IMR-90 (cell line): ENCODE data around the gene OSBP2. TPM values are rescaled to one million over a fixed set of nuclear protein-coding genes. Genes with fewer than 3 reads are reported as not detected.

Source experiments
- ATAC-seq: fragments of 200-7000 bp; cut with Tn5 transposase; 2 replicates; pipeline ENCODE4 v1.9.1; 2020; ENCODE audit warnings: low read depth, mild to moderate bottlenecking, moderate library complexity
- BruUV-seq: library from RNA; stranded (reverse); fragments of 400-500 nt; replicated peaks from 2 replicates; lab custom pipeline; 2021; lab: Mats Ljungman, UMichigan
- CTCF ChIA-PET: fragments of 300-600 bp; formaldehyde crosslinking; extraction: SDS; loops from one replicate; lab custom pipeline; 2021; ENCODE audit warnings: antibody characterized with exemption; lab: Yijun Ruan, JAX
- POLR2A ChIA-PET: fragments of 300-600 bp; sonication (Branson Sonifier 250); formaldehyde crosslinking; loops from one replicate; lab custom pipeline; 2022; ENCODE audit warnings: antibody characterized with exemption; ENCODE audit not compliant: unreplicated experiment; lab: Charles Lee
- DNase-seq: peaks from one replicate; pipeline ENCODE4 v3.0.0; 2013
- H2AFZ ChIP-seq: replicated peaks from 2 replicates; pipeline ENCODE3; 2013; ENCODE audit warnings: low read length, mild to moderate bottlenecking; ENCODE audit not compliant: poor library complexity
- H2AK5ac ChIP-seq: 2 replicates; pipeline ENCODE4 v1.6.1; 2013; ENCODE audit warnings: low read depth, low read length, inconsistent platforms
- H2AK9ac ChIP-seq: replicated peaks from 2 replicates; pipeline ENCODE3; 2013; ENCODE audit warnings: mild to moderate bottlenecking, low read depth, low read length, moderate library complexity; ENCODE audit not compliant: poor library complexity
- H2BK120ac ChIP-seq: 2 replicates; pipeline ENCODE4 v1.6.1; 2013; ENCODE audit warnings: low read depth, low read length, inconsistent platforms
- H2BK15ac ChIP-seq: 3 replicates; pipeline ENCODE4 v1.6.1; 2013; ENCODE audit warnings: low read depth, low read length, inconsistent platforms
- H2BK20ac ChIP-seq: 2 replicates; pipeline ENCODE4 v1.6.1; 2013; ENCODE audit warnings: low read depth, mild to moderate bottlenecking, inconsistent platforms, low read length, moderate library complexity
- H2BK5ac ChIP-seq: 2 replicates; pipeline ENCODE4 v1.6.1; 2013; ENCODE audit warnings: mild to moderate bottlenecking, low read depth, low read length, inconsistent platforms; ENCODE audit not compliant: poor library complexity, severe bottlenecking
- H3K14ac ChIP-seq: replicated peaks from 2 replicates; pipeline ENCODE4 v1.6.1; 2013; ENCODE audit warnings: low read depth, low read length, inconsistent platforms
- H3K18ac ChIP-seq: 2 replicates; pipeline ENCODE4 v1.6.1; 2013; ENCODE audit warnings: low read depth, low read length, control low read depth
- H3K23ac ChIP-seq: 2 replicates; pipeline ENCODE4 v1.6.1; 2013; ENCODE audit warnings: low read depth, low read length, inconsistent platforms
- H3K27ac ChIP-seq: 2 replicates; pipeline ENCODE4 v1.5.1; 2013; ENCODE audit warnings: mild to moderate bottlenecking, control low read depth, low read length; ENCODE audit not compliant: insufficient read depth
- H3K27me3 ChIP-seq: 2 replicates; pipeline ENCODE4 v1.6.1; 2013; ENCODE audit warnings: low read length; ENCODE audit not compliant: control insufficient read depth, insufficient read depth
- H3K36me3 ChIP-seq: 2 replicates; pipeline ENCODE4 v1.6.1; 2013; ENCODE audit warnings: low read length, mixed read lengths; ENCODE audit not compliant: control insufficient read depth, insufficient read depth
- H3K4ac ChIP-seq: 2 replicates; pipeline ENCODE4 v1.6.1; 2013; ENCODE audit warnings: low read depth, low read length, inconsistent platforms
- H3K4me1 ChIP-seq: 2 replicates; pipeline ENCODE4 v1.6.1; 2013; ENCODE audit warnings: low read length, mixed read lengths; ENCODE audit not compliant: control insufficient read depth, insufficient read depth
- H3K4me2 ChIP-seq: 2 replicates; pipeline ENCODE4 v1.6.1; 2013; ENCODE audit warnings: low read depth, mild to moderate bottlenecking, control low read depth, low read length, moderate library complexity
- H3K4me3 ChIP-seq: 2 replicates; pipeline ENCODE4 v1.5.1; 2013; ENCODE audit warnings: low read depth, mild to moderate bottlenecking, control low read depth, low read length, moderate library complexity; ENCODE audit not compliant: insufficient read depth
- H3K56ac ChIP-seq: 2 replicates; pipeline ENCODE4 v1.6.1; 2013; ENCODE audit warnings: low read length, inconsistent platforms; ENCODE audit not compliant: insufficient read depth; ENCODE audit errors: extremely low read depth
- H3K79me1 ChIP-seq, 2 experiments: 2 replicates each; pipeline ENCODE4 v1.6.1; 2013; ENCODE audit warnings: low read length in 2 of 2, inconsistent platforms in 1 of 2, low read depth in 1 of 2
- H3K9ac ChIP-seq: 2 replicates; pipeline ENCODE4 v1.6.1; 2013; ENCODE audit warnings: low read depth, low read length, control low read depth
- H3K9me1 ChIP-seq: 2 replicates; pipeline ENCODE4 v1.6.1; 2013; ENCODE audit warnings: low read length, inconsistent platforms; ENCODE audit not compliant: insufficient read depth
- H3K9me3 ChIP-seq: 2 replicates; pipeline ENCODE4 v1.6.1; 2013; ENCODE audit warnings: low read length; ENCODE audit not compliant: control insufficient read depth, insufficient read depth
- H4K20me1 ChIP-seq: 2 replicates; pipeline ENCODE4 v1.6.1; 2013; ENCODE audit warnings: low read length, inconsistent platforms; ENCODE audit not compliant: insufficient read depth
- H4K5ac ChIP-seq: 2 replicates; pipeline ENCODE4 v1.6.1; 2013; ENCODE audit warnings: mild to moderate bottlenecking, low read depth, low read length, control low read depth
- H4K8ac ChIP-seq, 2 experiments: 2 replicates each; pipeline ENCODE4 v1.6.1; 2013; ENCODE audit warnings: low read depth in 2 of 2, low read length in 2 of 2, control low read depth in 1 of 2, inconsistent platforms in 1 of 2
- H4K91ac ChIP-seq: 2 replicates; pipeline ENCODE4 v1.6.1; 2013; ENCODE audit warnings: low read depth, low read length, inconsistent platforms; ENCODE audit not compliant: insufficient read depth
- BHLHE40 ChIP-seq: fragments of 150-350 bp; IDR thresholded peaks from 2 replicates; pipeline ENCODE4 v1.6.1; 2016; ENCODE audit warnings: mild to moderate bottlenecking, low read depth, low read length
- CEBPB ChIP-seq: IDR thresholded peaks from 2 replicates; pipeline ENCODE4 v1.6.1; 2012; ENCODE audit warnings: low read depth, low read length, improper control_type of control experiment
- CHD1 ChIP-seq: IDR thresholded peaks from 2 replicates; pipeline ENCODE4 v1.6.1; 2012; ENCODE audit warnings: low read depth, low read length, improper control_type of control experiment
- FOS ChIP-seq: fragments of 150-350 bp; IDR thresholded peaks from 2 replicates; pipeline ENCODE4 v1.6.1; 2016; ENCODE audit warnings: low read depth, low read length
- MAZ ChIP-seq: IDR thresholded peaks from 2 replicates; pipeline ENCODE4 v1.6.1; 2012; ENCODE audit warnings: low read depth, mild to moderate bottlenecking, low read length, improper control_type of control experiment, moderate library complexity, borderline replicate concordance
- MXI1 ChIP-seq: IDR thresholded peaks from 2 replicates; pipeline ENCODE4 v1.6.1; 2012; ENCODE audit warnings: low read depth, mild to moderate bottlenecking, low read length, moderate library complexity, borderline replicate concordance
- NFE2L2 ChIP-seq: fragments of 150-350 bp; IDR thresholded peaks from 2 replicates; pipeline ENCODE4 v1.6.1; 2016; ENCODE audit warnings: low read depth, mild to moderate bottlenecking, low read length
- POLR2A ChIP-seq: IDR thresholded peaks from 2 replicates; pipeline ENCODE4 v1.6.1; 2012; ENCODE audit warnings: mild to moderate bottlenecking, low read depth, low read length
- RAD21 ChIP-seq: IDR thresholded peaks from 2 replicates; pipeline ENCODE4 v1.6.1; 2012; ENCODE audit warnings: low read length, improper control_type of control experiment
- RCOR1 ChIP-seq: IDR thresholded peaks from 2 replicates; pipeline ENCODE4 v1.6.1; 2012; ENCODE audit warnings: mild to moderate bottlenecking, low read length, improper control_type of control experiment; ENCODE audit not compliant: insufficient replicate concordance
- RFX5 ChIP-seq: IDR thresholded peaks from 2 replicates; pipeline ENCODE4 v1.8.0; 2012; ENCODE audit warnings: low read depth, mild to moderate bottlenecking, low read length, moderate library complexity
- SMC3 ChIP-seq: fragments of 150-350 bp; IDR thresholded peaks from 2 replicates; pipeline ENCODE4 v1.6.1; 2016; ENCODE audit warnings: low read depth, mild to moderate bottlenecking, antibody characterized with exemption, low read length, moderate library complexity
- WGBS, 2 experiments: methylation state at CpG; one replicate each; pipeline versions ENCODE4 v1.1.5 to v1.1.7; 2013; ENCODE audit warnings: missing lambda C conversion rate in 2 of 2; ENCODE audit not compliant: insufficient read length in 1 of 2; ENCODE audit errors: extremely low coverage in 2 of 2; 5-methylcytosine and 5-hydroxymethylcytosine counted together
- dilution Hi-C: fragments of 300-500 bp; cut with HindIII; formaldehyde crosslinking; loops from one replicate; pipeline ENCODE4 v1.14.3; 2018; ENCODE audit warnings: low sequenced_read_pairs; ENCODE audit not compliant: unreplicated experiment
- in situ Hi-C: fragments of 300-500 bp; cut with MboI; formaldehyde crosslinking; loops from 3 replicates; pipeline ENCODE4 v1.14.3; 2019; ENCODE audit warnings: low sequenced_read_pairs, inconsistent platforms, mixed read lengths
- intact Hi-C: fragments of 100-400 bp; cut with micrococcal nuclease; formaldehyde crosslinking; loops from 2 replicates; pipeline ENCODE4 v1.10.0; 2022
- polyA plus RNA-seq, 3 experiments: library from polyadenylated mRNA; depleted of rRNA; stranded (reverse); fragments of >200 nt; gene quantifications; 2 replicates each; pipeline ENCODE4 v1.2.3, GENCODE V29; 2012; ENCODE audit warnings: low replicate concordance in 1 of 3
- total RNA-seq: library from RNA; depleted of rRNA; stranded (reverse); fragments of >200 nt; gene quantifications from 2 replicates; pipeline ENCODE4 v1.2.3, GENCODE V29; 2012
- TF ChIP-seq, protein P1 (sequence below): fragments of 150-350 bp; IDR thresholded peaks from 2 replicates; pipeline ENCODE4 v1.6.1; 2016; ENCODE audit warnings: low read depth, mild to moderate bottlenecking, low read length, moderate library complexity, borderline replicate concordance

Gene OSBP2
- total and polyA plus RNA-seq, 2 of the 4 experiments (the other 2 are of a cell fraction), result 1.8 to 2.2 TPM

- no peaks in the 10 kb centered on the region for H3K79me1 ChIP-seq
- H4K91ac ChIP-seq, result no peak overlapping the region
- no peak overlapping the region for H2AK5ac ChIP-seq
- no peak overlapping the region for H3K14ac ChIP-seq
- peaks cover 10% of the 10 kb centered on the region for H3K4me1 ChIP-seq
- no peak overlapping the region for H3K18ac ChIP-seq
- ChIA-PET POLR2A (no interaction called here), CTCF (interaction anchor here (1.1 kb wide), 1 partner anchor 137 kb away, joined by 4 read pairs; no protein-coding TSS in a partner anchor)
- peaks cover 8% of the 10 kb centered on the region; the same call in 1 of the 2 replicates for H3K9me1 ChIP-seq
- 0 out of 2 replicates have a peak overlapping the region, but pooled peaks have one; percentile 53 for H3K4me2 ChIP-seq
- WGBS, 2 experiments, result no CpG with 5 or more reads among the region's 2 CpGs
- ATAC-seq (no peak), DNase-seq (no peak)
- H4K20me1 ChIP-seq, result peaks cover 5% of the 10 kb centered on the region; the same call in 1 of the 2 replicates
- no peak for TF ChIP-seq FOS
- TF ChIP-seq RCOR1, result no peak
- TF ChIP-seq POLR2A, result no peak
- TF ChIP-seq CEBPB, result no peak
- TF ChIP-seq MAZ, result no peak
- TF ChIP-seq, protein P1, sequence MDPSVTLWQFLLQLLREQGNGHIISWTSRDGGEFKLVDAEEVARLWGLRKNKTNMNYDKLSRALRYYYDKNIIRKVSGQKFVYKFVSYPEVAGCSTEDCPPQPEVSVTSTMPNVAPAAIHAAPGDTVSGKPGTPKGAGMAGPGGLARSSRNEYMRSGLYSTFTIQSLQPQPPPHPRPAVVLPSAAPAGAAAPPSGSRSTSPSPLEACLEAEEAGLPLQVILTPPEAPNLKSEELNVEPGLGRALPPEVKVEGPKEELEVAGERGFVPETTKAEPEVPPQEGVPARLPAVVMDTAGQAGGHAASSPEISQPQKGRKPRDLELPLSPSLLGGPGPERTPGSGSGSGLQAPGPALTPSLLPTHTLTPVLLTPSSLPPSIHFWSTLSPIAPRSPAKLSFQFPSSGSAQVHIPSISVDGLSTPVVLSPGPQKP, result no peak
- TF ChIP-seq BHLHE40, result no peak
- no peak for TF ChIP-seq SMC3
- TF ChIP-seq RAD21, result no peak
- TF ChIP-seq RFX5, result no peak
- TF ChIP-seq CHD1, result no peak
- TF ChIP-seq MXI1, result no peak
- no peak for TF ChIP-seq NFE2L2
- dilution Hi-C loops (no loop called here), intact Hi-C loops (no loop called here), in situ Hi-C loops (loop anchor here (10.0 kb wide), 1 partner anchor 122 kb away; no protein-coding TSS in a partner anchor)
- H2BK120ac ChIP-seq, result no peak overlapping the region
- H2AK9ac ChIP-seq, result no peak overlapping the region
- no TSS peak for BruUV-seq
- no peak overlapping the region for H3K56ac ChIP-seq
- H3K4me3 ChIP-seq, result no peak overlapping the region
- no peak overlapping the region for H2AFZ ChIP-seq
- H2BK5ac ChIP-seq, result peak overlapping the region; percentile 20
- H2BK20ac ChIP-seq, result 0 out of 2 replicates have a peak overlapping the region, but pooled peaks have one; percentile 33
- no peak overlapping the region for H3K23ac ChIP-seq
- H4K5ac ChIP-seq, result no peak overlapping the region
- H3K27me3 ChIP-seq, result peaks cover 3% of the 10 kb centered on the region; the same call in 1 of the 2 replicates
- H3K27ac ChIP-seq, result no peak overlapping the region
- no peaks in the 10 kb centered on the region for H3K9me3 ChIP-seq
- no peak overlapping the region for H2BK15ac ChIP-seq
- no peaks in the 10 kb centered on the region for H3K36me3 ChIP-seq
- no peak overlapping the region for H3K9ac ChIP-seq
- H4K8ac ChIP-seq, result no peak overlapping the region
- H3K4ac ChIP-seq, result no peak overlapping the region
Observed at GRCh38 chr22:30783021-30783420, 88.3 kb downstream of the OSBP2 start.
